GM23338 (cell line): ENCODE measurements around the gene NFE2. TPM values are rescaled to one million over a fixed set of nuclear protein-coding genes. Genes with fewer than 3 reads are reported as not detected.

ENCODE experiments used
- ATAC-seq: fragments of 200-7000 bp; cut with Tn5 transposase; 3 replicates; pipeline ENCODE4 v1.9.1; 2020
- DNase-seq: peaks from one replicate; pipeline ENCODE4 v3.0.0-alpha.2; 2015; ENCODE audit warnings: low spot score
- H2AFZ ChIP-seq: fragments of 200-600 bp; sonication (generic); 2 replicates; pipeline ENCODE4 v1.8.0; 2016; ENCODE audit warnings: antibody characterized with exemption, mild to moderate bottlenecking, moderate library complexity
- H3F3A ChIP-seq: fragments of 200-600 bp; sonication (generic); replicated peaks from 2 replicates; pipeline ENCODE4 v1.8.0; 2017; ENCODE audit warnings: antibody characterized with exemption, mixed run types, low read depth
- H3K27ac ChIP-seq: fragments of 200-600 bp; sonication (generic); 2 replicates; pipeline ENCODE4 v1.6.1; 2016; ENCODE audit warnings: low read depth
- H3K27me3 ChIP-seq: fragments of 200-600 bp; sonication (generic); 2 replicates; pipeline ENCODE4 v1.8.0; 2016; ENCODE audit warnings: mild to moderate bottlenecking, mixed run types, moderate library complexity; ENCODE audit not compliant: insufficient read depth
- H3K36me3 ChIP-seq: fragments of 200-600 bp; sonication (generic); 2 replicates; pipeline ENCODE4 v1.8.0; 2016; ENCODE audit warnings: mild to moderate bottlenecking; ENCODE audit not compliant: insufficient read depth
- H3K4me1 ChIP-seq: fragments of 200-600 bp; sonication (generic); 2 replicates; pipeline ENCODE4 v1.8.0; 2016; ENCODE audit warnings: mild to moderate bottlenecking, moderate library complexity; ENCODE audit not compliant: insufficient read depth
- H3K4me2 ChIP-seq: fragments of 200-600 bp; sonication (generic); 2 replicates; pipeline ENCODE4 v1.7.1; 2017; ENCODE audit warnings: mixed run types
- H3K4me3 ChIP-seq: fragments of 200-600 bp; sonication (generic); 2 replicates; pipeline ENCODE4 v1.6.1; 2016; ENCODE audit warnings: mixed run types
- H3K79me2 ChIP-seq: fragments of 200-600 bp; sonication (generic); replicated peaks from 2 replicates; pipeline ENCODE4 v1.8.0; 2017; ENCODE audit warnings: mild to moderate bottlenecking; ENCODE audit not compliant: insufficient read depth
- H3K9me2 ChIP-seq: fragments of 200-600 bp; sonication (generic); 2 replicates; pipeline ENCODE4 v1.8.0; 2017; ENCODE audit not compliant: insufficient read depth
- H4K20me1 ChIP-seq: fragments of 200-600 bp; sonication (generic); replicated peaks from 2 replicates; pipeline ENCODE4 v1.8.0; 2017; ENCODE audit warnings: mild to moderate bottlenecking; ENCODE audit not compliant: insufficient read depth
- H3K27ac Mint-ChIP-seq: 2 replicates; pipeline ENCODE4 v1.8.0; 2020; ENCODE audit warnings: inconsistent platforms, mild to moderate bottlenecking, moderate library complexity, mixed read lengths
- H3K27me3 Mint-ChIP-seq: 3 replicates; pipeline ENCODE4 v1.8.0; 2022; ENCODE audit warnings: low read depth, mild to moderate bottlenecking, moderate library complexity, mixed read lengths, inconsistent platforms; ENCODE audit not compliant: insufficient read depth, poor library complexity
- H3K36me3 Mint-ChIP-seq: 3 replicates; pipeline ENCODE4 v1.8.0; 2021; ENCODE audit warnings: low read depth, mild to moderate bottlenecking, inconsistent platforms, moderate library complexity, mixed read lengths
- H3K4me1 Mint-ChIP-seq: 3 replicates; pipeline ENCODE4 v1.8.0; 2020; ENCODE audit warnings: mild to moderate bottlenecking, inconsistent platforms, mixed read lengths
- H3K4me3 Mint-ChIP-seq: 3 replicates; pipeline ENCODE4 v1.8.0; 2021; ENCODE audit warnings: moderate library complexity, mild to moderate bottlenecking, inconsistent platforms, mixed read lengths
- H3K9me3 Mint-ChIP-seq: 3 replicates; pipeline ENCODE4 v1.8.0; 2020; ENCODE audit warnings: moderate library complexity, mild to moderate bottlenecking, inconsistent platforms, mixed read lengths
- CREB1 ChIP-seq: fragments of 250-450 bp; sonication (Bioruptor Pico); IDR thresholded peaks from 2 replicates; pipeline ENCODE4 v1.5.0; 2020; ENCODE audit warnings: low read depth, mild to moderate bottlenecking, moderate library complexity
- ETS1 ChIP-seq: IDR thresholded peaks from 2 replicates; pipeline ENCODE4 v1.6.1; 2016; ENCODE audit warnings: antibody characterized with exemption
- EZH2phosphoT487 ChIP-seq: fragments of 200-600 bp; sonication (generic); IDR thresholded peaks from one replicate; pipeline ENCODE4 v1.8.1; 2018; ENCODE audit warnings: antibody characterized with exemption; ENCODE audit not compliant: unreplicated experiment
- JUNB ChIP-seq: IDR thresholded peaks from one replicate; pipeline ENCODE4 v1.6.1; 2016; ENCODE audit warnings: antibody characterized with exemption; ENCODE audit not compliant: unreplicated experiment
- NANOG ChIP-seq: IDR thresholded peaks from 2 replicates; pipeline ENCODE4 v1.6.1; 2016; ENCODE audit warnings: antibody characterized with exemption, borderline replicate concordance
- POLR2AphosphoS5 ChIP-seq: IDR thresholded peaks from 2 replicates; pipeline ENCODE4 v1.6.1; 2016; ENCODE audit warnings: antibody characterized with exemption, low read depth
- ZNF114 ChIP-seq: fragments of 250-450 bp; sonication (Bioruptor Pico); IDR thresholded peaks from 2 replicates; pipeline ENCODE4 v1.5.0; 2020; ENCODE audit warnings: mild to moderate bottlenecking, moderate library complexity
- ZNF331 ChIP-seq: fragments of 250-450 bp; sonication (Bioruptor Pico); IDR thresholded peaks from 2 replicates; pipeline ENCODE4 v1.5.0; 2020; ENCODE audit warnings: low read depth, mild to moderate bottlenecking, moderate library complexity
- polyA plus RNA-seq: library from polyadenylated mRNA; unstranded; fragments of >200 nt; fragmentation: Nextera tagmentation; extraction: Ambion mirVana; gene quantifications from 2 replicates; pipeline ENCODE4 v1.2.1, GENCODE V29; 2016
- total RNA-seq: library from RNA; depleted of rRNA; stranded (reverse); fragments of >200 nt; shearing (Covaris generic); gene quantifications from 2 replicates; pipeline ENCODE4 v1.2.3, GENCODE V29; 2014
- TF ChIP-seq, protein P1 (sequence below): IDR thresholded peaks from one replicate; pipeline ENCODE4 v1.6.1; 2018; ENCODE audit warnings: antibody characterized with exemption; ENCODE audit not compliant: unreplicated experiment
- TF ChIP-seq, protein P2 (sequence below), 2 experiments: fragments of 200-600 bp in 1 of 2; sonication (generic) in 1 of 2; conservative IDR thresholded peaks; 2 replicates each; pipeline versions ENCODE4 v1.5.1 to v1.6.1; 2016 to 2017; ENCODE audit warnings: antibody characterized with exemption in 2 of 2, low read depth in 2 of 2, mild to moderate bottlenecking in 2 of 2, moderate library complexity in 1 of 2

The NFE2 gene
- total and polyA plus RNA-seq, 2 experiments from 2014 or later, result 1.3 to 1.8 TPM

- TF ChIP-seq POLR2AphosphoS5 (no peak), CREB1 (CRISPR knock-in tag) (no peak), NANOG (no peak), ZNF331 (no peak), ZNF114 (no peak)
- TF ChIP-seq, protein P1, sequence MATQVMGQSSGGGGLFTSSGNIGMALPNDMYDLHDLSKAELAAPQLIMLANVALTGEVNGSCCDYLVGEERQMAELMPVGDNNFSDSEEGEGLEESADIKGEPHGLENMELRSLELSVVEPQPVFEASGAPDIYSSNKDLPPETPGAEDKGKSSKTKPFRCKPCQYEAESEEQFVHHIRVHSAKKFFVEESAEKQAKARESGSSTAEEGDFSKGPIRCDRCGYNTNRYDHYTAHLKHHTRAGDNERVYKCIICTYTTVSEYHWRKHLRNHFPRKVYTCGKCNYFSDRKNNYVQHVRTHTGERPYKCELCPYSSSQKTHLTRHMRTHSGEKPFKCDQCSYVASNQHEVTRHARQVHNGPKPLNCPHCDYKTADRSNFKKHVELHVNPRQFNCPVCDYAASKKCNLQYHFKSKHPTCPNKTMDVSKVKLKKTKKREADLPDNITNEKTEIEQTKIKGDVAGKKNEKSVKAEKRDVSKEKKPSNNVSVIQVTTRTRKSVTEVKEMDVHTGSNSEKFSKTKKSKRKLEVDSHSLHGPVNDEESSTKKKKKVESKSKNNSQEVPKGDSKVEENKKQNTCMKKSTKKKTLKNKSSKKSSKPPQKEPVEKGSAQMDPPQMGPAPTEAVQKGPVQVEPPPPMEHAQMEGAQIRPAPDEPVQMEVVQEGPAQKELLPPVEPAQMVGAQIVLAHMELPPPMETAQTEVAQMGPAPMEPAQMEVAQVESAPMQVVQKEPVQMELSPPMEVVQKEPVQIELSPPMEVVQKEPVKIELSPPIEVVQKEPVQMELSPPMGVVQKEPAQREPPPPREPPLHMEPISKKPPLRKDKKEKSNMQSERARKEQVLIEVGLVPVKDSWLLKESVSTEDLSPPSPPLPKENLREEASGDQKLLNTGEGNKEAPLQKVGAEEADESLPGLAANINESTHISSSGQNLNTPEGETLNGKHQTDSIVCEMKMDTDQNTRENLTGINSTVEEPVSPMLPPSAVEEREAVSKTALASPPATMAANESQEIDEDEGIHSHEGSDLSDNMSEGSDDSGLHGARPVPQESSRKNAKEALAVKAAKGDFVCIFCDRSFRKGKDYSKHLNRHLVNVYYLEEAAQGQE, result no peak
- TF ChIP-seq, protein P2, sequence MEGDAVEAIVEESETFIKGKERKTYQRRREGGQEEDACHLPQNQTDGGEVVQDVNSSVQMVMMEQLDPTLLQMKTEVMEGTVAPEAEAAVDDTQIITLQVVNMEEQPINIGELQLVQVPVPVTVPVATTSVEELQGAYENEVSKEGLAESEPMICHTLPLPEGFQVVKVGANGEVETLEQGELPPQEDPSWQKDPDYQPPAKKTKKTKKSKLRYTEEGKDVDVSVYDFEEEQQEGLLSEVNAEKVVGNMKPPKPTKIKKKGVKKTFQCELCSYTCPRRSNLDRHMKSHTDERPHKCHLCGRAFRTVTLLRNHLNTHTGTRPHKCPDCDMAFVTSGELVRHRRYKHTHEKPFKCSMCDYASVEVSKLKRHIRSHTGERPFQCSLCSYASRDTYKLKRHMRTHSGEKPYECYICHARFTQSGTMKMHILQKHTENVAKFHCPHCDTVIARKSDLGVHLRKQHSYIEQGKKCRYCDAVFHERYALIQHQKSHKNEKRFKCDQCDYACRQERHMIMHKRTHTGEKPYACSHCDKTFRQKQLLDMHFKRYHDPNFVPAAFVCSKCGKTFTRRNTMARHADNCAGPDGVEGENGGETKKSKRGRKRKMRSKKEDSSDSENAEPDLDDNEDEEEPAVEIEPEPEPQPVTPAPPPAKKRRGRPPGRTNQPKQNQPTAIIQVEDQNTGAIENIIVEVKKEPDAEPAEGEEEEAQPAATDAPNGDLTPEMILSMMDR (conservative IDR thresholded peaks at IDR 0.05; ENCODE audit: low read depth in 2 of 2), result no peak
Measured at GRCh38 chr12:54311051-54311450, 10.2 kb upstream of the NFE2 start (continued).

- Histone ChIP-seq H2AFZ (peak overlapping the region; percentile 52; the same call in 1 of the 2 replicates), H3F3A (peaks cover 6% of the 10 kb centered on the region; the same call in 1 of the 2 replicates), H4K20me1 (no peaks in the 10 kb centered on the region), H3K9me2 (no peaks in the 10 kb centered on the region), H3K4me3 (no peak overlapping the region), H3K27me3 (no peaks in the 10 kb centered on the region), H3K4me1 (peaks cover 33% of the 10 kb centered on the region), H3K4me2 (no peak overlapping the region), H3K27ac (no peak overlapping the region), H3K79me2 (no peaks in the 10 kb centered on the region), H3K36me3 (no peaks in the 10 kb centered on the region)
- TF ChIP-seq ETS1, result no peak
- TF ChIP-seq JUNB, result no peak
- no peak for TF ChIP-seq EZH2phosphoT487
- TF ChIP-seq ZNF114, result no peak
- no peak for TF ChIP-seq CREB1 (CRISPR knock-in tag)
- no peaks in the 10 kb centered on the region for H3K27me3 Mint-ChIP-seq
- H3K9me3 Mint-ChIP-seq, result no peaks in the 10 kb centered on the region
- no peak overlapping the region for H3K27ac Mint-ChIP-seq
- no peaks in the 10 kb centered on the region for H3K36me3 Mint-ChIP-seq
- no peak overlapping the region; the same call in 2 of the 3 replicates for H3K4me3 Mint-ChIP-seq
- peak; percentile 65 for DNase-seq
- ATAC-seq, result peak; percentile 68
- peaks cover 23% of the 10 kb centered on the region for H3K4me1 Mint-ChIP-seq
Measured at GRCh38 chr12:54306925-54307741, 6.3 kb upstream of the NFE2 start.
